ENCODE data around the gene CCSER1.
"Not testable (repeated sequence)": the region's sequence is repeated elsewhere in the genome, so short reads cannot be mapped to it uniquely, and the experiment has no call there.

The CCSER1 gene

GRCh38 chr4:91340822-91341221 is 1213.6 kb downstream of the CCSER1 start:
- no peak overlapping the region for H3K27ac ChIP-seq (ENCODE audit: low read depth, low read length, poor library complexity, severe bottlenecking)
- no peak overlapping the region for H2AFZ ChIP-seq (ENCODE audit: low read length)
- no peaks in the 10 kb centered on the region for H3K36me3 ChIP-seq (ENCODE audit: insufficient read depth, low read length)
- H3K9ac ChIP-seq (ENCODE audit: low read length) = no peak overlapping the region
- H3K79me2 ChIP-seq (ENCODE audit: insufficient read depth, low read length) = no peaks in the 10 kb centered on the region
- H4K20me1 ChIP-seq (ENCODE audit: insufficient read depth, low read length) = no peaks in the 10 kb centered on the region
- no peak overlapping the region for H3K4me2 ChIP-seq (ENCODE audit: low read length)
- no peak overlapping the region for H3K4me3 ChIP-seq (ENCODE audit: low read depth, low read length, poor library complexity, severe bottlenecking)
- H3K9me3 ChIP-seq (ENCODE audit: low read length) = no peaks in the 10 kb centered on the region
- H3F3A ChIP-seq (ENCODE audit: insufficient read depth, low read length) = no peaks in the 10 kb centered on the region
- no peaks in the 10 kb centered on the region for H3K9me2 ChIP-seq (ENCODE audit: low read depth, low read length)
- H3K27me3 ChIP-seq (ENCODE audit: insufficient read depth, low read length) = no peaks in the 10 kb centered on the region
- TF ChIP-seq CTCF (IDR thresholded peaks at IDR 0.05; ENCODE audit: low read length) (no peak), EZH2 (IDR thresholded peaks at IDR 0.05; ENCODE audit: borderline replicate concordance, low read length) (no peak)
- H3K4me1 ChIP-seq (ENCODE audit: insufficient read depth, low read length, severe bottlenecking) = no peaks in the 10 kb centered on the region

- H3K27ac ChIP-seq (ENCODE audit: low read depth, low read length, poor library complexity, severe bottlenecking) = no peak overlapping the region
- H3K27me3 ChIP-seq (ENCODE audit: insufficient read depth, low read length) = no peaks in the 10 kb centered on the region
- H2AFZ ChIP-seq (ENCODE audit: low read length) = no peak overlapping the region
- H3F3A ChIP-seq (ENCODE audit: insufficient read depth, low read length) = no peaks in the 10 kb centered on the region
- H3K79me2 ChIP-seq (ENCODE audit: insufficient read depth, low read length) = no peaks in the 10 kb centered on the region
- no peak overlapping the region for H3K4me3 ChIP-seq (ENCODE audit: low read depth, low read length, poor library complexity, severe bottlenecking)
- H4K20me1 ChIP-seq (ENCODE audit: insufficient read depth, low read length) = no peaks in the 10 kb centered on the region
- H3K4me1 ChIP-seq (ENCODE audit: insufficient read depth, low read length, severe bottlenecking) = no peaks in the 10 kb centered on the region
- no peaks in the 10 kb centered on the region for H3K36me3 ChIP-seq (ENCODE audit: insufficient read depth, low read length)
- no peak overlapping the region for H3K4me2 ChIP-seq (ENCODE audit: low read length)
- no peaks in the 10 kb centered on the region for H3K9me2 ChIP-seq (ENCODE audit: low read depth, low read length)
- no peaks in the 10 kb centered on the region for H3K9me3 ChIP-seq (ENCODE audit: low read length)
- no peak overlapping the region for H3K9ac ChIP-seq (ENCODE audit: low read length)
- TF ChIP-seq EZH2 (IDR thresholded peaks at IDR 0.05; ENCODE audit: borderline replicate concordance, low read length) = no peak
- TF ChIP-seq CTCF (IDR thresholded peaks at IDR 0.05; ENCODE audit: low read length) = no peak
Observed at GRCh38 chr4:91345632-91346031, 1218.4 kb downstream of the CCSER1 start.

GRCh38 chr4:91356496-91356895 is 1229.3 kb downstream of the CCSER1 start:
- H3K4me1 ChIP-seq (ENCODE audit: insufficient read depth, low read length, severe bottlenecking); H4K20me1 ChIP-seq (ENCODE audit: insufficient read depth, low read length); H3K27ac ChIP-seq (ENCODE audit: low read depth, low read length, poor library complexity, severe bottlenecking); H3K27me3 ChIP-seq (ENCODE audit: insufficient read depth, low read length); H3K9me2 ChIP-seq (ENCODE audit: low read depth, low read length); H3K36me3 ChIP-seq (ENCODE audit: insufficient read depth, low read length); H2AFZ ChIP-seq (ENCODE audit: low read length); H3K4me3 ChIP-seq (ENCODE audit: low read depth, low read length, poor library complexity, severe bottlenecking); H3K9me3 ChIP-seq (ENCODE audit: low read length); H3K9ac ChIP-seq (ENCODE audit: low read length); H3F3A ChIP-seq (ENCODE audit: insufficient read depth, low read length); H3K79me2 ChIP-seq (ENCODE audit: insufficient read depth, low read length); H3K4me2 ChIP-seq (ENCODE audit: low read length): not testable (repeated sequence)

GRCh38 chr4:91358016-91358415 is 1230.8 kb downstream of the CCSER1 start:
- H3K27me3 ChIP-seq (ENCODE audit: insufficient read depth, low read length); H3K4me3 ChIP-seq (ENCODE audit: low read depth, low read length, poor library complexity, severe bottlenecking); H3K4me2 ChIP-seq (ENCODE audit: low read length); H3K4me1 ChIP-seq (ENCODE audit: insufficient read depth, low read length, severe bottlenecking); H3K27ac ChIP-seq (ENCODE audit: low read depth, low read length, poor library complexity, severe bottlenecking); H4K20me1 ChIP-seq (ENCODE audit: insufficient read depth, low read length); H3F3A ChIP-seq (ENCODE audit: insufficient read depth, low read length); H2AFZ ChIP-seq (ENCODE audit: low read length); H3K79me2 ChIP-seq (ENCODE audit: insufficient read depth, low read length); H3K36me3 ChIP-seq (ENCODE audit: insufficient read depth, low read length); H3K9me3 ChIP-seq (ENCODE audit: low read length); H3K9ac ChIP-seq (ENCODE audit: low read length); H3K9me2 ChIP-seq (ENCODE audit: low read depth, low read length): not testable (repeated sequence)

- H3F3A ChIP-seq (ENCODE audit: insufficient read depth, low read length); H3K9me2 ChIP-seq (ENCODE audit: low read depth, low read length); H3K4me1 ChIP-seq (ENCODE audit: insufficient read depth, low read length, severe bottlenecking); H3K79me2 ChIP-seq (ENCODE audit: insufficient read depth, low read length); H3K9me3 ChIP-seq (ENCODE audit: low read length); H2AFZ ChIP-seq (ENCODE audit: low read length); H3K9ac ChIP-seq (ENCODE audit: low read length); H3K27me3 ChIP-seq (ENCODE audit: insufficient read depth, low read length); H3K4me3 ChIP-seq (ENCODE audit: low read depth, low read length, poor library complexity, severe bottlenecking); H3K4me2 ChIP-seq (ENCODE audit: low read length); H3K36me3 ChIP-seq (ENCODE audit: insufficient read depth, low read length); H3K27ac ChIP-seq (ENCODE audit: low read depth, low read length, poor library complexity, severe bottlenecking); H4K20me1 ChIP-seq (ENCODE audit: insufficient read depth, low read length): not testable (repeated sequence)
Observed at GRCh38 chr4:91358621-91359020, 1231.4 kb downstream of the CCSER1 start.

Data from OCI-LY1 (cell line).